ENCODE measurements around the gene RELT.
A peak's percentile ranks its signal among the peaks of the same experiment; 100 is the strongest.

The RELT gene

DNA sequence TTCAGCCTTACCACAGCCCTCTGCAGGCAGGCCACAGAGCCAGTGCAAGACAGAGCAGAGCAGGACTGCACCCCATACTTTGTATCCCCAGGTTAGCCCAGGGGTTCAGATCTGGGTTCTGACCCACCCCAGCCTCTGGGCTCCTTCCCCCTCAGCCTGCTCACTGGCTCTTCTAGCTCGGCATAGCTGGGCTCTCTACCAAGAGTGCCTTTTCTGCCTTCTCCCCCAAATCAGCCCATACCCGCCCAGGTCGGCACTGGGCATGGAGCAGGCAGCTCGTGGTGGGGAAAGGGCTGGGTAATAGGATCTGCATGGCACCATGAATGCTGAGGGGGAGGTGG is 8.3 kb downstream of the RELT start:
- Histone ChIP-seq H3K27me3 (ENCODE audit: control insufficient read depth, low read length) (no peaks in the 10 kb centered on the region), H3F3A (ENCODE audit: control insufficient read depth, insufficient read depth) (peaks cover 28% of the 10 kb centered on the region), H4K20me1 (ENCODE audit: control insufficient read depth, insufficient read depth, low read depth, low read length) (peaks cover 9% of the 10 kb centered on the region; the same call in 1 of the 2 replicates), H3K9me3 (ENCODE audit: control insufficient read depth, insufficient read depth, low read length) (no peaks in the 10 kb centered on the region), H3K36me3 (ENCODE audit: control insufficient read depth, low read length) (peaks cover 76% of the 10 kb centered on the region), H3K27ac (ENCODE audit: low read depth, low read length) (peak overlapping the region; percentile 92), H3K9me2 (replicated peaks; ENCODE audit: control insufficient read depth, low read length) (no peaks in the 10 kb centered on the region), H3K4me3 (ENCODE audit: low read length) (peak overlapping the region; percentile 80), H3K4me2 (ENCODE audit: low read length) (peak overlapping the region; percentile 88), H3K79me2 (ENCODE audit: control insufficient read depth, low read length) (peaks cover 100% of the 10 kb centered on the region), H3K4me1 (ENCODE audit: control insufficient read depth, low read length) (peaks cover 94% of the 10 kb centered on the region)
- no peak for TF ChIP-seq EZH2phosphoT487 (IDR thresholded peaks at IDR 0.05; ENCODE audit: borderline replicate concordance, low read length)
- TF ChIP-seq, protein P1, sequence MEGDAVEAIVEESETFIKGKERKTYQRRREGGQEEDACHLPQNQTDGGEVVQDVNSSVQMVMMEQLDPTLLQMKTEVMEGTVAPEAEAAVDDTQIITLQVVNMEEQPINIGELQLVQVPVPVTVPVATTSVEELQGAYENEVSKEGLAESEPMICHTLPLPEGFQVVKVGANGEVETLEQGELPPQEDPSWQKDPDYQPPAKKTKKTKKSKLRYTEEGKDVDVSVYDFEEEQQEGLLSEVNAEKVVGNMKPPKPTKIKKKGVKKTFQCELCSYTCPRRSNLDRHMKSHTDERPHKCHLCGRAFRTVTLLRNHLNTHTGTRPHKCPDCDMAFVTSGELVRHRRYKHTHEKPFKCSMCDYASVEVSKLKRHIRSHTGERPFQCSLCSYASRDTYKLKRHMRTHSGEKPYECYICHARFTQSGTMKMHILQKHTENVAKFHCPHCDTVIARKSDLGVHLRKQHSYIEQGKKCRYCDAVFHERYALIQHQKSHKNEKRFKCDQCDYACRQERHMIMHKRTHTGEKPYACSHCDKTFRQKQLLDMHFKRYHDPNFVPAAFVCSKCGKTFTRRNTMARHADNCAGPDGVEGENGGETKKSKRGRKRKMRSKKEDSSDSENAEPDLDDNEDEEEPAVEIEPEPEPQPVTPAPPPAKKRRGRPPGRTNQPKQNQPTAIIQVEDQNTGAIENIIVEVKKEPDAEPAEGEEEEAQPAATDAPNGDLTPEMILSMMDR (IDR thresholded peaks at IDR 0.05; ENCODE audit: low read depth, low read length, poor library complexity, severe bottlenecking): peak; percentile 25

DNA sequence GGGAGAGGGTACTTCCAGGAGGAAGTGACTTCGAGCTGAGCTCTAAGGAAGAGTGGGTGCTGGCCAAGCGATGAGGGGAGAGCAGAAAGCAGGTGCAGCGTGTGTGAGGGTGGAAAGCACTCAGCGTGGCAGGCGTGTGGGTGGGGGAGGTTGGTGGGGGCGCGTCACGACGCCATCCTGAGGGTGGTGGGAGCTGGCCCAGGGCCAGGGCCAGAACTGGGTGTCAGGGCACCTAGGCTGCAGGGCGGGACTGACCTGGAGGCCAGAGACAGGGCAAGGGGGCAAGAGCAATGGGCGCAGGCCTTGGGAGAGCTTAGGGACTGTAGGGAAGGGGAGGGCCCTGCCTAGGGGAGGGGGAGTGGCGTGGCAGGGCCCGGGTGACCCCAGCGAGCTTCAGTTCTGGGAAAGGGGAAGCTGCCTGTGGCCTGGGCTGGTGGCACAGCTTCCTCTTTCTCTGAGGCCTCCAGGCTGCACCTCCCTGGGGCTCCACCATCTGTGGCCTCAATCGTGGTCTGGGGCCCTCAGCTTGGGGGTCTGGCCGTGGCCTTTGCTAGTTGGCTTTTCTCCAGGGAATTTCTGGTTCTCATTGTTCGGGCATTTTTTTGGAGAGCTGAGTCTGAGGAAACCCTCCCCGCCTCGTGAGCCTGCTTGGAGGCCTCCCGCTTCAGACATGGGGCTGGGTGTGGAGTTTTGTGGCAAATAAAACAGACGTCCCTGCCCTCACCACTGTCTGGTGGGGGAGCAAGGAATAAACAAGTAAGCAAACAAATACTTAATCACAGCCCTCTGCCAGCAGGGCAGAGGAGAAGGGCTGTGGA is 8.9 kb downstream of the RELT start:
- Histone ChIP-seq H3K4me3 (ENCODE audit: low read length) (peak overlapping the region; percentile 80), H3K36me3 (ENCODE audit: control insufficient read depth, low read length) (peaks cover 76% of the 10 kb centered on the region), H3K27me3 (ENCODE audit: control insufficient read depth, low read length) (no peaks in the 10 kb centered on the region), H3K79me2 (ENCODE audit: control insufficient read depth, low read length) (peaks cover 100% of the 10 kb centered on the region), H4K20me1 (ENCODE audit: control insufficient read depth, insufficient read depth, low read depth, low read length) (peaks cover 9% of the 10 kb centered on the region; the same call in 1 of the 2 replicates), H3K9me2 (replicated peaks; ENCODE audit: control insufficient read depth, low read length) (no peaks in the 10 kb centered on the region), H3K9me3 (ENCODE audit: control insufficient read depth, insufficient read depth, low read length) (no peaks in the 10 kb centered on the region), H3K4me1 (ENCODE audit: control insufficient read depth, low read length) (peaks cover 88% of the 10 kb centered on the region), H3K4me2 (ENCODE audit: low read length) (peak overlapping the region; percentile 88), H3K27ac (ENCODE audit: low read depth, low read length) (peak overlapping the region; percentile 92), H3F3A (ENCODE audit: control insufficient read depth, insufficient read depth) (peaks cover 28% of the 10 kb centered on the region)
- TF ChIP-seq, protein P1 (IDR thresholded peaks at IDR 0.05; ENCODE audit: low read depth, low read length, poor library complexity, severe bottlenecking): peak; percentile 2
- no peak for TF ChIP-seq EZH2phosphoT487 (IDR thresholded peaks at IDR 0.05; ENCODE audit: borderline replicate concordance, low read length)

DNA sequence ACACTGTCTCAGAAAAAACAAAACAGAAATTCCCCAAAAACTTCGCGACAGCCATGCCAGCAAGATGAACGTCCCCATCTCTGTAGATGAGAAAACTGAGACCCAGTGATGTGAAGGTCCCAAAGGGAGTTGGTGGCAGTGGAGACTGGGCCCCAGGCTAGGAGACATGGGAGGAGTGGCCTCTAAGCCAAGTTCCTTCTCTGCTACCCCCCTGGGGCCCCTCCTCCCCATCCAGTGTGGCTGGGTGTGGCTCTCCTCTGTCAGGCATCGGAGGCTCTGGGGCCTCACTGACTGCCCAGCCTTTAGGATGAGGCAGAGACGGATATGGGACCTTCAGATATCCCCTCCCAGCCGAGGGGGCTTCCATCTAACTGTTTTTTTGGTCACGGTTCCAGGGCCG is 9.8 kb downstream of the RELT start:
- Histone ChIP-seq H3K36me3 (ENCODE audit: control insufficient read depth, low read length) (peaks cover 75% of the 10 kb centered on the region), H3K4me2 (ENCODE audit: low read length) (peak overlapping the region; percentile 88), H3K9me3 (ENCODE audit: control insufficient read depth, insufficient read depth, low read length) (no peaks in the 10 kb centered on the region), H3K4me1 (ENCODE audit: control insufficient read depth, low read length) (peaks cover 79% of the 10 kb centered on the region), H3K4me3 (ENCODE audit: low read length) (peak overlapping the region; percentile 80), H3K27me3 (ENCODE audit: control insufficient read depth, low read length) (no peaks in the 10 kb centered on the region), H4K20me1 (ENCODE audit: control insufficient read depth, insufficient read depth, low read depth, low read length) (peaks cover 9% of the 10 kb centered on the region; the same call in 1 of the 2 replicates), H3K79me2 (ENCODE audit: control insufficient read depth, low read length) (peaks cover 91% of the 10 kb centered on the region), H3K27ac (ENCODE audit: low read depth, low read length) (peak overlapping the region; percentile 92), H3F3A (ENCODE audit: control insufficient read depth, insufficient read depth) (peaks cover 28% of the 10 kb centered on the region), H3K9me2 (replicated peaks; ENCODE audit: control insufficient read depth, low read length) (no peaks in the 10 kb centered on the region)
- TF ChIP-seq, protein P1 (IDR thresholded peaks at IDR 0.05; ENCODE audit: low read depth, low read length, poor library complexity, severe bottlenecking): no peak
- TF ChIP-seq EZH2phosphoT487 (IDR thresholded peaks at IDR 0.05; ENCODE audit: borderline replicate concordance, low read length): no peak

All from DOHH2 (cell line).